TTC549 (cell line): ENCODE measurements around the gene PPM1H.

Experiments used
- FAIRE-seq: peaks from 2 replicates; lab custom pipeline; 2012; peaks lifted over from hg19 to GRCh38; lab: Jason Lieb, UNC

The PPM1H gene

DNA sequence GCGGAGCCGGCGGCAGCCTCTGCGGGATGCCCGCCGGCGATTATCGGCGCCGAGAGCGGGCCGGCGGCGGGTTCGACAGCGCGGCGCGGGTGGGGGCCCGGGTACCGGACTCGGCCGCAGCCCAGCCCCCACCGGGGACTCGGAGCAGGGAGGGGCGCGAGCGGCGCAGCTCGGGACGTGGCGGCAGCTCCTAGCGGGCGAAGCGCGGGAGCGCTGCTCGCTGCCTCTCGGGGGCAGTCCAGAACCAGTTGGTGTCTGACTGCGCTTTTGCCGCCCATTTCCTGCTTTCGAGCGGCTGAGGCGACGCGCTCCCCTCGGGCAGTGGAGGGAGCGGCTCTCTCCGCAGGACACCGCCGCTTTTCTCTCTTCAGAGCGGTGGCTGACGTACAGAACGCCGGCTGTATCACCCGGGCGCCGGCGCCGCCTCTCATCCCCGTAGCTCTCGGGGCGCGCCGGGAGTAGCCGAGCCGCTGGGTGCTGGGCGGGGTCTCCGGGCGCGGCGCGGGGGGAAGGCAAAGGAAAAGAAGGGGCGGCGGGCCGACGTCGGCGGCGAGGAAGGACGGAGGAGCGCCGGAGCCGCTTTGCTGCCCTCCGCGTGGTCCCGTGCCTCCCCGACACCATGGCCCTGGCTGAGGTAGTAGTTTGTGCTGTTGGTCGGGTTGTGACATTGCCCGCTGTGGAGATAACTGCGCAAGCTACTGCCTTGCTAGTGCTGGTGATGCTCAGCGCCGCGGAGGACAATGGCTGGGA lies 331.7 kb downstream of the PPM1H start:
- no peak for FAIRE-seq

DNA sequence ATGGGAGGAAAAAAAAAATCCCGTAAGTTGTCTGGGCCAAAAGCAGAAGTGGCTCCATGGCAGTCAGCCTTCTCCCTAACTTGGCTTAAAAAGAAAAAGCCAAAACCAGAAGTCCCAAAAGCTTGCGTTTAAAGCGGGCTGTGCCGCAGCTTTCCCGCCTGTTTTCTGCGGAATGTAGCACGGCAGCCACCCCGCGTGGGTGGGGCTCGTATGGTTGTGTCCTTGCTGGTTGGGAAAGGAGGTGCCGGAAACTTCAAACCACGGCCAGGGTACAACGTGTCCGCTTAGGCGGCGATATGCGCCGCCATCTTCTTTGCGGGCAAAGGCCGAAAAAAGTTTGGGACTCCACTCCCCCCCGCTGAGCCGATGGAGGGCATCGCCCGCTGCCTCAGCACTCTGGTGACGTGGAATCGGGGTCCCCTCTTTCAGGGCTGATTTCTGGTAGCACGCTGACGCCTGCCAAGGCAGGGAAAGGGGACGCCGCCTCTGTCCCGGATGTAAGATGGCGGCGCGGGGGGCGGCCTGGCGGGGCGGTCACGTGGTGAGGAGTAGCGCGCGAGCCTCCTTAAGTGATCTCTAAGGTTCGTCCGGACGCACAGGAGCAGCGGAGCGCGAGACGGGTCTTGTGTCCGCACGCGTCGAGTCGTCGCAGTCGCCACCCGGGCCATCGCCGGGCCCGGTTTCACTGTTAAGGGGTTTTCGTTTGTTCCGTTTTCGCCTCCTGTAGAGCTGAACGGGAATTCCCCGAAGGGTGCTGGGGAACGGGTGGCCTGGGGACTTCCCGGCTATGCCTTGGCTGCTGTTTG lies 332.5 kb downstream of the PPM1H start:
- no peak for FAIRE-seq

DNA sequence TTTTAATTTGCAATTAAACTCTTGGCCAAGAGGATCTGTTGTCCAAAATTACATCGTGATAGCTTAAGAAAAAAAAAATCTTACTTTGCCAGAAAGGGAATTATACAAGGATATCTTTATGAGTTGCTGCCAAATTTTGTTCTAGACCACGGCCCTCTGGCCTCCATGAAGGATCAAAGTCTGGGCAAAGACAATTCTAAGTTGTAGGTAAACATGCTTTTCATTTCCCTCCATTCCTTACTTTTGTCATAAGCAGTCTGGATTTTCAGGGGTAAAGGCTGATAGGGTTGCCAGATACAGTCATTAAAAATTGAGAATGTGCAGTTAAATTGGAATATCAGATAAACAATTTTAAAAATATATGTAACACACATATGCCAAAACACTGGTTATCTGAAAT lies 333.2 kb downstream of the PPM1H start:
- no peak for FAIRE-seq

GRCh38 chr12:62599854-62600437 lies 335.0 kb downstream of the PPM1H start:
- no peak for FAIRE-seq

- FAIRE-seq, result no peak
Observed at GRCh38 chr12:62598846-62599245, 336.1 kb downstream of the PPM1H start.

- FAIRE-seq, result no peak
Observed at GRCh38 chr12:62597253-62597652, 337.7 kb downstream of the PPM1H start.
